Muscle layer of colon (tissue), 2 donors: ENCODE data around the gene SMC4.

Source experiments
- H3K27ac ChIP-seq: one replicate; pipeline ENCODE4 v1.7.0; 2013; ENCODE audit warnings: low read depth, mild to moderate bottlenecking, low read length, moderate library complexity
- H3K27me3 ChIP-seq, 2 donors: one replicate each; pipeline ENCODE4 v1.7.0; 2013; ENCODE audit warnings: low read length in 2 of 2, mild to moderate bottlenecking in 2 of 2; ENCODE audit not compliant: insufficient read depth in 2 of 2, control insufficient read depth in 1 of 2
- H3K36me3 ChIP-seq: one replicate; pipeline ENCODE4 v1.7.0; 2013; ENCODE audit warnings: mild to moderate bottlenecking, low read length; ENCODE audit not compliant: insufficient read depth
- H3K4me1 ChIP-seq: one replicate; pipeline ENCODE4 v1.7.0; 2013; ENCODE audit warnings: mild to moderate bottlenecking, low read length; ENCODE audit not compliant: insufficient read depth
- H3K4me3 ChIP-seq, 2 donors: one replicate each; pipeline ENCODE4 v1.7.0; 2013; ENCODE audit warnings: low read length in 2 of 2, low read depth in 1 of 2, mild to moderate bottlenecking in 1 of 2, moderate library complexity in 1 of 2
- H3K9ac ChIP-seq: one replicate; pipeline ENCODE4 v1.7.0; 2013; ENCODE audit warnings: low read length
- H3K9me3 ChIP-seq: one replicate; pipeline ENCODE4 v1.7.0; 2013; ENCODE audit warnings: mild to moderate bottlenecking, low read length
- donor health status: abdominal sarcoma.
- donor health status: Adenocarcinoma of cecum.

SMC4 gene

GRCh38 chr3:160470181-160470580 lies 70.7 kb downstream of the SMC4 start:
- no peaks in the 10 kb centered on the region for H3K36me3 ChIP-seq
- no peak overlapping the region for H3K4me3 ChIP-seq
- H3K27me3 ChIP-seq: no peaks in the 10 kb centered on the region
- H3K27ac ChIP-seq: no peak overlapping the region
- no peak overlapping the region for H3K9ac ChIP-seq
- no peaks in the 10 kb centered on the region for H3K9me3 ChIP-seq
- H3K4me1 ChIP-seq: no peaks in the 10 kb centered on the region

- H3K4me3 ChIP-seq: no peak overlapping the region
- H3K9me3 ChIP-seq: no peaks in the 10 kb centered on the region
- no peaks in the 10 kb centered on the region for H3K27me3 ChIP-seq
- no peaks in the 10 kb centered on the region for H3K36me3 ChIP-seq
- no peak overlapping the region for H3K27ac ChIP-seq
- no peaks in the 10 kb centered on the region for H3K4me1 ChIP-seq
- no peak overlapping the region for H3K9ac ChIP-seq
Measured at GRCh38 chr3:160471892-160472291, 72.4 kb downstream of the SMC4 start.

GRCh38 chr3:160472344-160472743 lies 72.9 kb downstream of the SMC4 start:
- Histone ChIP-seq H3K9ac (no peak overlapping the region), H3K4me1 (no peaks in the 10 kb centered on the region), H3K27me3 (no peaks in the 10 kb centered on the region), H3K4me3 (no peak overlapping the region), H3K9me3 (no peaks in the 10 kb centered on the region), H3K36me3 (no peaks in the 10 kb centered on the region), H3K27ac (no peak overlapping the region)

- no peak overlapping the region for H3K4me3 ChIP-seq
- no peak overlapping the region for H3K9ac ChIP-seq
- H3K27ac ChIP-seq: no peak overlapping the region
- no peaks in the 10 kb centered on the region for H3K27me3 ChIP-seq
- H3K9me3 ChIP-seq: no peaks in the 10 kb centered on the region
- no peaks in the 10 kb centered on the region for H3K36me3 ChIP-seq
- no peaks in the 10 kb centered on the region for H3K4me1 ChIP-seq
Measured at GRCh38 chr3:160473221-160473620, 73.8 kb downstream of the SMC4 start.

GRCh38 chr3:160473978-160474377 lies 74.5 kb downstream of the SMC4 start:
- H3K9ac ChIP-seq: no peak overlapping the region
- H3K27ac ChIP-seq: no peak overlapping the region

GRCh38 chr3:160474416-160474838 lies 75.0 kb downstream of the SMC4 start:
- no peaks in the 10 kb centered on the region for H3K27me3 ChIP-seq
- H3K9me3 ChIP-seq: no peaks in the 10 kb centered on the region
- no peaks in the 10 kb centered on the region for H3K36me3 ChIP-seq
- H3K9ac ChIP-seq: no peak overlapping the region
- H3K4me1 ChIP-seq: no peaks in the 10 kb centered on the region
- no peak overlapping the region for H3K4me3 ChIP-seq
- H3K27ac ChIP-seq: no peak overlapping the region

More at GRCh38 chr3:160473978-160474377, 74.5 kb downstream of the SMC4 start:
- H3K36me3 ChIP-seq: no peaks in the 10 kb centered on the region
- H3K4me3 ChIP-seq: no peak overlapping the region
- no peaks in the 10 kb centered on the region for H3K27me3 ChIP-seq
- H3K4me1 ChIP-seq: no peaks in the 10 kb centered on the region
- no peaks in the 10 kb centered on the region for H3K9me3 ChIP-seq

- Histone ChIP-seq H3K9me3 (no peaks in the 10 kb centered on the region), H3K27me3 (no peaks in the 10 kb centered on the region), H3K4me3 (no peak overlapping the region), H3K27ac (no peak overlapping the region), H3K9ac (no peak overlapping the region), H3K4me1 (no peaks in the 10 kb centered on the region), H3K36me3 (no peaks in the 10 kb centered on the region)
Measured at GRCh38 chr3:160475153-160475552, 75.7 kb downstream of the SMC4 start.

GRCh38 chr3:160475884-160476283 lies 76.4 kb downstream of the SMC4 start:
- Histone ChIP-seq H3K9me3 (no peaks in the 10 kb centered on the region), H3K27ac (no peak overlapping the region), H3K27me3 (no peaks in the 10 kb centered on the region), H3K4me3 (no peak overlapping the region), H3K9ac (no peak overlapping the region), H3K4me1 (no peaks in the 10 kb centered on the region), H3K36me3 (no peaks in the 10 kb centered on the region)

- no peak overlapping the region for H3K4me3 ChIP-seq
- no peak overlapping the region for H3K9ac ChIP-seq
- H3K36me3 ChIP-seq: no peaks in the 10 kb centered on the region
- H3K4me1 ChIP-seq: no peaks in the 10 kb centered on the region
- no peaks in the 10 kb centered on the region for H3K27me3 ChIP-seq
- no peak overlapping the region for H3K27ac ChIP-seq
- no peaks in the 10 kb centered on the region for H3K9me3 ChIP-seq
Measured at GRCh38 chr3:160477750-160478149, 78.3 kb downstream of the SMC4 start.

- Histone ChIP-seq H3K9me3 (no peaks in the 10 kb centered on the region), H3K27me3 (no peaks in the 10 kb centered on the region), H3K27ac (no peak overlapping the region), H3K4me1 (no peaks in the 10 kb centered on the region), H3K4me3 (no peak overlapping the region), H3K36me3 (no peaks in the 10 kb centered on the region), H3K9ac (no peak overlapping the region)
Measured at GRCh38 chr3:160478338-160478737, 78.9 kb downstream of the SMC4 start.

- no peak overlapping the region for H3K9ac ChIP-seq
- H3K9me3 ChIP-seq: no peaks in the 10 kb centered on the region
- no peaks in the 10 kb centered on the region for H3K4me1 ChIP-seq
- H3K27me3 ChIP-seq: no peaks in the 10 kb centered on the region
- H3K4me3 ChIP-seq: no peak overlapping the region
- no peaks in the 10 kb centered on the region for H3K36me3 ChIP-seq
- H3K27ac ChIP-seq: no peak overlapping the region
Measured at GRCh38 chr3:160479376-160479775, 79.9 kb downstream of the SMC4 start.

- Histone ChIP-seq H3K36me3 (no peaks in the 10 kb centered on the region), H3K9ac (no peak overlapping the region), H3K4me1 (no peaks in the 10 kb centered on the region), H3K9me3 (no peaks in the 10 kb centered on the region), H3K27me3 (no peaks in the 10 kb centered on the region), H3K27ac (no peak overlapping the region), H3K4me3 (no peak overlapping the region)
Measured at GRCh38 chr3:160480931-160481330, 81.5 kb downstream of the SMC4 start.
